SK-N-SH treated with all-trans-retinoic acid at 6 μM for 48 hours (cell line): ENCODE results near the gene CPSF7.

Experiments
- ATAC-seq: fragments of 200-7000 bp; cut with Tn5 transposase; 3 replicates; pipeline ENCODE4 v1.9.1; 2020; ENCODE audit warnings: mild to moderate bottlenecking, moderate library complexity
- ARNTL ChIP-seq: fragments of 450-650 bp; formaldehyde crosslinking; IDR thresholded peaks from 2 replicates; pipeline ENCODE4 v1.5.0; 2020; ENCODE audit warnings: low read depth, mild to moderate bottlenecking, moderate library complexity, borderline replicate concordance
- BACH2 ChIP-seq: fragments of 250-450 bp; sonication (Bioruptor Pico); IDR thresholded peaks from 2 replicates; pipeline ENCODE4 v1.9.0; 2021; ENCODE audit warnings: mild to moderate bottlenecking, borderline replicate concordance
- CREB5 ChIP-seq: fragments of 250-450 bp; sonication (Bioruptor Pico); IDR thresholded peaks from 2 replicates; pipeline ENCODE4 v1.5.1; 2020; ENCODE audit warnings: low read depth, mild to moderate bottlenecking, moderate library complexity
- CSRNP3 ChIP-seq: fragments of 250-450 bp; sonication (Bioruptor Pico); IDR thresholded peaks from 2 replicates; pipeline ENCODE4 v1.5.1; 2021; ENCODE audit warnings: mild to moderate bottlenecking, moderate library complexity
- GLIS3 ChIP-seq: fragments of 250-450 bp; sonication (Bioruptor Pico); IDR thresholded peaks from 2 replicates; pipeline ENCODE4 v1.5.0; 2020; ENCODE audit warnings: mild to moderate bottlenecking, moderate library complexity
- ISL1 ChIP-seq: fragments of 250-450 bp; sonication (Bioruptor Pico); IDR thresholded peaks from 2 replicates; pipeline ENCODE4 v2.1.2; 2022; ENCODE audit warnings: mild to moderate bottlenecking, moderate library complexity
- OSR1 ChIP-seq: fragments of 250-450 bp; sonication (Bioruptor Pico); IDR thresholded peaks from 2 replicates; pipeline ENCODE4 v1.8.0; 2022; ENCODE audit warnings: moderate library complexity, mild to moderate bottlenecking, inconsistent platforms
- PATZ1 ChIP-seq: fragments of 250-450 bp; sonication (Bioruptor Pico); IDR thresholded peaks from 2 replicates; pipeline ENCODE4 v1.8.0; 2020; ENCODE audit warnings: mild to moderate bottlenecking, moderate library complexity, borderline replicate concordance
- PPARA ChIP-seq: fragments of 250-450 bp; sonication (Bioruptor Pico); IDR thresholded peaks from 2 replicates; pipeline ENCODE4 v1.5.0; 2020; ENCODE audit warnings: mild to moderate bottlenecking, borderline replicate concordance
- RARB ChIP-seq: fragments of 250-450 bp; sonication (Bioruptor Pico); IDR thresholded peaks from 2 replicates; pipeline ENCODE4 v1.8.0; 2021; ENCODE audit warnings: mild to moderate bottlenecking, moderate library complexity
- SNAI2 ChIP-seq: fragments of 250-450 bp; sonication (Bioruptor Pico); IDR thresholded peaks from 2 replicates; pipeline ENCODE4 v1.5.0; 2020; ENCODE audit warnings: mild to moderate bottlenecking, moderate library complexity
- TCF4 ChIP-seq: fragments of 250-450 bp; sonication (Bioruptor Pico); IDR thresholded peaks from 2 replicates; pipeline ENCODE4 v1.8.0; 2021; ENCODE audit warnings: mild to moderate bottlenecking, moderate library complexity, borderline replicate concordance
- TOX ChIP-seq: fragments of 250-450 bp; sonication (Bioruptor Pico); IDR thresholded peaks from 2 replicates; pipeline ENCODE4 v1.8.0; 2021; ENCODE audit warnings: mild to moderate bottlenecking, moderate library complexity, borderline replicate concordance
- TSHZ2 ChIP-seq: fragments of 250-450 bp; sonication (Bioruptor Pico); IDR thresholded peaks from 2 replicates; pipeline ENCODE4 v1.5.0; 2020; ENCODE audit warnings: mild to moderate bottlenecking, moderate library complexity
- ZC3H10 ChIP-seq: fragments of 250-450 bp; sonication (Bioruptor Pico); IDR thresholded peaks from 2 replicates; pipeline ENCODE4 v1.5.1; 2021; ENCODE audit warnings: mild to moderate bottlenecking, moderate library complexity
- ZFP3 ChIP-seq: fragments of 250-450 bp; sonication (Bioruptor Pico); IDR thresholded peaks from 2 replicates; pipeline ENCODE4 v1.5.0; 2020; ENCODE audit warnings: mild to moderate bottlenecking, moderate library complexity
- ZFP30 ChIP-seq: fragments of 450-650 bp; formaldehyde crosslinking; IDR thresholded peaks from 2 replicates; pipeline ENCODE4 v1.5.0; 2022; ENCODE audit warnings: mild to moderate bottlenecking, moderate library complexity
- ZNF70 ChIP-seq: fragments of 450-650 bp; formaldehyde crosslinking; IDR thresholded peaks from 2 replicates; pipeline ENCODE4 v1.5.0; 2020; ENCODE audit warnings: mild to moderate bottlenecking, moderate library complexity

CPSF7 gene

GRCh38 chr11:61411589-61411988, 18.2 kb downstream of the CPSF7 start:
- TF ChIP-seq CREB5 (CRISPR knock-in tag) (no peak), ZC3H10 (no peak), CSRNP3 (no peak), TOX (CRISPR knock-in tag) (no peak), RARB (CRISPR knock-in tag) (no peak), GLIS3 (CRISPR knock-in tag) (no peak), BACH2 (CRISPR knock-in tag) (no peak), PATZ1 (CRISPR knock-in tag) (no peak), TSHZ2 (CRISPR knock-in tag) (no peak), ARNTL (CRISPR knock-in tag) (no peak), ZFP30 (CRISPR knock-in tag) (no peak), ZNF70 (no peak)
- no peak for ATAC-seq

- TF ChIP-seq ARNTL (CRISPR knock-in tag) (no peak), TCF4 (no peak), ZC3H10 (no peak), ZFP30 (CRISPR knock-in tag) (no peak)
- ATAC-seq: no peak
Observed at GRCh38 chr11:61406991-61407728, 22.6 kb downstream of the CPSF7 start.

- no peak for ATAC-seq
- no peak for TF ChIP-seq BACH2 (CRISPR knock-in tag)
- TF ChIP-seq PPARA (CRISPR knock-in tag): no peak
Observed at GRCh38 chr11:61406067-61406466, 23.7 kb downstream of the CPSF7 start.

- no peak for TF ChIP-seq ISL1 (CRISPR knock-in tag)
- TF ChIP-seq OSR1 (CRISPR knock-in tag): no peak
- TF ChIP-seq RARB (CRISPR knock-in tag): no peak
- no peak for TF ChIP-seq SNAI2 (CRISPR knock-in tag)
- no peak for TF ChIP-seq ZC3H10
- TF ChIP-seq ZNF70: no peak
- TF ChIP-seq ZFP3 (CRISPR knock-in tag): no peak
- TF ChIP-seq GLIS3 (CRISPR knock-in tag): no peak
- no peak for TF ChIP-seq ZFP30 (CRISPR knock-in tag)
- ATAC-seq: no peak
Observed at GRCh38 chr11:61404641-61405040, 25.1 kb downstream of the CPSF7 start.

- TF ChIP-seq ARNTL (CRISPR knock-in tag) (no peak), TCF4 (no peak)
- ATAC-seq: no peak
Observed at GRCh38 chr11:61404103-61404502, 25.7 kb downstream of the CPSF7 start.
